ENCODE data around the gene GGNBP2.

The GGNBP2 gene

GRCh38 chr17:36632916-36633771 lies 88.4 kb downstream of the GGNBP2 start:
- TF ChIP-seq CTCF (IDR thresholded peaks at IDR 0.05; ENCODE audit: extremely low read depth, insufficient read depth, missing control alignments) = no peak
- DNase-seq (ENCODE audit: low spot score) = no peak
- in situ Hi-C loops (cut with MboI; ENCODE audit: low pct_unique_long_range_greater_than_20kb, low sequenced_read_pairs, unreplicated experiment) = loop anchor here (25.0 kb wide), 2 partner anchors 404 to 604 kb away; no protein-coding TSS in a partner anchor
